ENCODE results near the gene BNIP2.
"Not testable (repeated sequence)": the region's sequence is repeated elsewhere in the genome, so short reads cannot be mapped to it uniquely, and the experiment has no call there.

BNIP2 gene

DNA sequence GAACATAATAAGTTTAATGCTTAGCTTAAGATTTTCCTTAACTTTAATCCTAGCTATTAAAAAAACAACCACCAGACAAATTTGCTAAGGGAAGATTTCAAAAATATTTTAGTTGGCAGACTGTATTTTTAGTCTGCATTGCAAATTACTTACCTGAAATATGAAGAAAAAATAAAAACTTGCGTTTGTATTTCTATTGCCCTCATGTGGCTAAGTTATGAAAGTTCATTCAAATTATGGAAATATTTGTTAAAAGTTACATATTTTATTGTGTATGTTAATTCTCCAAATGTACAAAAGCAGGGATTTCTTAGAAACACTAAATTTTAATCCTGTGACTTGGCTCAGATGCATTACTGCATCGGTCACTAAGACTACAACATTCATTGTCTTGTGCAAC is 46.8 kb downstream of the BNIP2 start:
- TF ChIP-seq GABPA (IDR thresholded peaks at IDR 0.05; ENCODE audit: low read depth) (no peak), SPI1 (IDR thresholded peaks at IDR 0.05; ENCODE audit: borderline replicate concordance, low read depth) (no peak), POLR2AphosphoS5 (IDR thresholded peaks at IDR 0.05; ENCODE audit: low read depth) (no peak)
- TF ChIP-seq, protein P1, sequence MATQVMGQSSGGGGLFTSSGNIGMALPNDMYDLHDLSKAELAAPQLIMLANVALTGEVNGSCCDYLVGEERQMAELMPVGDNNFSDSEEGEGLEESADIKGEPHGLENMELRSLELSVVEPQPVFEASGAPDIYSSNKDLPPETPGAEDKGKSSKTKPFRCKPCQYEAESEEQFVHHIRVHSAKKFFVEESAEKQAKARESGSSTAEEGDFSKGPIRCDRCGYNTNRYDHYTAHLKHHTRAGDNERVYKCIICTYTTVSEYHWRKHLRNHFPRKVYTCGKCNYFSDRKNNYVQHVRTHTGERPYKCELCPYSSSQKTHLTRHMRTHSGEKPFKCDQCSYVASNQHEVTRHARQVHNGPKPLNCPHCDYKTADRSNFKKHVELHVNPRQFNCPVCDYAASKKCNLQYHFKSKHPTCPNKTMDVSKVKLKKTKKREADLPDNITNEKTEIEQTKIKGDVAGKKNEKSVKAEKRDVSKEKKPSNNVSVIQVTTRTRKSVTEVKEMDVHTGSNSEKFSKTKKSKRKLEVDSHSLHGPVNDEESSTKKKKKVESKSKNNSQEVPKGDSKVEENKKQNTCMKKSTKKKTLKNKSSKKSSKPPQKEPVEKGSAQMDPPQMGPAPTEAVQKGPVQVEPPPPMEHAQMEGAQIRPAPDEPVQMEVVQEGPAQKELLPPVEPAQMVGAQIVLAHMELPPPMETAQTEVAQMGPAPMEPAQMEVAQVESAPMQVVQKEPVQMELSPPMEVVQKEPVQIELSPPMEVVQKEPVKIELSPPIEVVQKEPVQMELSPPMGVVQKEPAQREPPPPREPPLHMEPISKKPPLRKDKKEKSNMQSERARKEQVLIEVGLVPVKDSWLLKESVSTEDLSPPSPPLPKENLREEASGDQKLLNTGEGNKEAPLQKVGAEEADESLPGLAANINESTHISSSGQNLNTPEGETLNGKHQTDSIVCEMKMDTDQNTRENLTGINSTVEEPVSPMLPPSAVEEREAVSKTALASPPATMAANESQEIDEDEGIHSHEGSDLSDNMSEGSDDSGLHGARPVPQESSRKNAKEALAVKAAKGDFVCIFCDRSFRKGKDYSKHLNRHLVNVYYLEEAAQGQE (IDR thresholded peaks at IDR 0.05; ENCODE audit: insufficient replicate concordance, low read depth), result no peak
- TF ChIP-seq, protein P2, sequence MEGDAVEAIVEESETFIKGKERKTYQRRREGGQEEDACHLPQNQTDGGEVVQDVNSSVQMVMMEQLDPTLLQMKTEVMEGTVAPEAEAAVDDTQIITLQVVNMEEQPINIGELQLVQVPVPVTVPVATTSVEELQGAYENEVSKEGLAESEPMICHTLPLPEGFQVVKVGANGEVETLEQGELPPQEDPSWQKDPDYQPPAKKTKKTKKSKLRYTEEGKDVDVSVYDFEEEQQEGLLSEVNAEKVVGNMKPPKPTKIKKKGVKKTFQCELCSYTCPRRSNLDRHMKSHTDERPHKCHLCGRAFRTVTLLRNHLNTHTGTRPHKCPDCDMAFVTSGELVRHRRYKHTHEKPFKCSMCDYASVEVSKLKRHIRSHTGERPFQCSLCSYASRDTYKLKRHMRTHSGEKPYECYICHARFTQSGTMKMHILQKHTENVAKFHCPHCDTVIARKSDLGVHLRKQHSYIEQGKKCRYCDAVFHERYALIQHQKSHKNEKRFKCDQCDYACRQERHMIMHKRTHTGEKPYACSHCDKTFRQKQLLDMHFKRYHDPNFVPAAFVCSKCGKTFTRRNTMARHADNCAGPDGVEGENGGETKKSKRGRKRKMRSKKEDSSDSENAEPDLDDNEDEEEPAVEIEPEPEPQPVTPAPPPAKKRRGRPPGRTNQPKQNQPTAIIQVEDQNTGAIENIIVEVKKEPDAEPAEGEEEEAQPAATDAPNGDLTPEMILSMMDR (IDR thresholded peaks at IDR 0.05; ENCODE audit: insufficient read depth, low read length), result no peak
- Histone ChIP-seq H3K27me3 (ENCODE audit: insufficient read depth, poor library complexity, severe bottlenecking) (no peaks in the 10 kb centered on the region), H3K4me3 (replicated peaks; ENCODE audit: insufficient read depth, low read length) (no peak overlapping the region), H3K27ac (replicated peaks) (no peak overlapping the region)
- no peak for DNase-seq (ENCODE audit: low read depth in 1 of 2, low spot score in 1 of 2)

DNA sequence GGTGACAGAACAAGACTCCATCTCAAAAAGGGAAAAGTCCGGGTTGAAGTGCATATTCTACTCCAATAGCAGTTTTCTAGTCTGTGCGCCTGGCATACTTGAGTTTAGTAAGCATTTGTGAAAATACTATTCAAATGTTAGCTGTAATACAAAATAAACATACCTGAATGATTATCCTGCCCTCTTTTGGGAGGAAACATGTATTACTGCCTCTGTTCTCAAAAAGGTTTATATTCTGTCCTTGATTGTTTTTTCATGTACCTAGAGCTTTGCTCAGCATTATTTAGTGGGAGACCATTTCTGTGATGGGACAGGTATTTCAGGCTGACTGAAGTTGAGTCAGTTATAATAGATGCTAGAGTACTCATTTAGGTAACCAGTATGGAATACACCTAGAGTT is 51.6 kb downstream of the BNIP2 start:
- H3K27ac ChIP-seq (replicated peaks); DNase-seq (ENCODE audit: low read depth in 1 of 2, low spot score in 1 of 2); H3K4me3 ChIP-seq (replicated peaks; ENCODE audit: insufficient read depth, low read length); H3K27me3 ChIP-seq (ENCODE audit: insufficient read depth, poor library complexity, severe bottlenecking): not testable (repeated sequence)

DNA sequence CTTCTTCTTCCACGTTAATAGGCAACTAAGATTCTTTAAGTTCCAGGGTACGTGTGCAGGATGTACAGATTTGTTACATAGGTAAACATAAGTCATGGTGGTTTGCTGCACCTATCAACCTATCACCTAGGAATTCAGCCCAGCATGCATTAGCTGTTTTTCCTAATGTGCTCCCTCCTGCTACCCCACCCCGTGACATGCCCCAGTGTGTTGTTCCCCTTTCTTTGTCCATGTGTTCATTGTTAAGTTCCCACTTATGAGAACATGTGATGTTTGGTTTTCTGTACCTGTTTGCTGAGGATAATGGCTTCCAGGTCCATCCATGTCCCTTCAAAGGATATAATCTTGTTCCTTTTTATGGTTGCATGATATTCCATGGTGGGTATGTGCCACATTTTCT is 52.9 kb downstream of the BNIP2 start:
- peak in 1 of 2 experiments; percentile 31 for DNase-seq (ENCODE audit: low read depth in 1 of 2, low spot score in 1 of 2)
- Histone ChIP-seq H3K27me3 (ENCODE audit: insufficient read depth, poor library complexity, severe bottlenecking) (no peaks in the 10 kb centered on the region), H3K4me3 (replicated peaks; ENCODE audit: insufficient read depth, low read length) (no peak overlapping the region), H3K27ac (replicated peaks) (no peak overlapping the region)
- TF ChIP-seq SPI1 (IDR thresholded peaks at IDR 0.05; ENCODE audit: borderline replicate concordance, low read depth) (no peak), GABPA (IDR thresholded peaks at IDR 0.05; ENCODE audit: low read depth) (no peak), POLR2AphosphoS5 (IDR thresholded peaks at IDR 0.05; ENCODE audit: low read depth) (no peak)
- TF ChIP-seq, protein P2 (IDR thresholded peaks at IDR 0.05; ENCODE audit: insufficient read depth, low read length), result no peak
- TF ChIP-seq, protein P1 (IDR thresholded peaks at IDR 0.05; ENCODE audit: insufficient replicate concordance, low read depth), result no peak

DNA sequence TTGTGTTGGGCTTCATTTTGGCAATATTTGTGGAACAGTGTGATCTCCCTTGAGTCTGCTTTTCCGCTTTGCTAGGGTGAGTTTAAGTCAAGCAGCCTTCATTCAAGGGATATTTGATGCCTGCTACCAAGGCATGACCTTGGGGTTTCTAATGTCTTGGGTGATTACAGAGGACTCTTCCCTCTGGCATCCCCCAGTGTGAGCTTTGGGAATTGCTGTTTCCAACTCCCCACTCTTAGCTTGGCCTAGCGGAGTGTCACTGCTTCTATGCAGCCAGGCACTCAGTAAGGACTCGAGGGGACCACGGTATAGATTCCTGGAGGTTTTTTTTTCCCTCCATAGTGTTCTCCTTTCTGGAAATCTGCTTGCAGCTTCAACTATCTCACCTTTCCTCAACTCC is 56.4 kb downstream of the BNIP2 start:
- no peak for DNase-seq (ENCODE audit: low read depth in 1 of 2, low spot score in 1 of 2)
- TF ChIP-seq, protein P2 (IDR thresholded peaks at IDR 0.05; ENCODE audit: insufficient read depth, low read length), result no peak
- TF ChIP-seq POLR2AphosphoS5 (IDR thresholded peaks at IDR 0.05; ENCODE audit: low read depth) (no peak), GABPA (IDR thresholded peaks at IDR 0.05; ENCODE audit: low read depth) (no peak), SPI1 (IDR thresholded peaks at IDR 0.05; ENCODE audit: borderline replicate concordance, low read depth) (no peak)
- TF ChIP-seq, protein P1 (IDR thresholded peaks at IDR 0.05; ENCODE audit: insufficient replicate concordance, low read depth), result no peak
- no peaks in the 10 kb centered on the region for H3K27me3 ChIP-seq (ENCODE audit: insufficient read depth, poor library complexity, severe bottlenecking)
- no peak overlapping the region for H3K27ac ChIP-seq (replicated peaks)
- H3K4me3 ChIP-seq (replicated peaks; ENCODE audit: insufficient read depth, low read length), result no peak overlapping the region
